Erythroblast (primary cell): Measurements from ENCODE around the gene CELF4.

Experiments
- DNase-seq, 2 experiments: peaks; one replicate each; lab custom pipeline; 2025; lab: John Stamatoyannopoulos, UW
- GATA1 ChIP-seq: IDR thresholded peaks from 2 replicates; pipeline ENCODE4 v1.6.1; 2011; ENCODE audit warnings: low read depth, mild to moderate bottlenecking, control low read depth, low read length, moderate library complexity
- POLR2A ChIP-seq: IDR thresholded peaks from 2 replicates; pipeline ENCODE4 v1.6.1; 2011; ENCODE audit warnings: mild to moderate bottlenecking, low read length

The CELF4 gene

DNA sequence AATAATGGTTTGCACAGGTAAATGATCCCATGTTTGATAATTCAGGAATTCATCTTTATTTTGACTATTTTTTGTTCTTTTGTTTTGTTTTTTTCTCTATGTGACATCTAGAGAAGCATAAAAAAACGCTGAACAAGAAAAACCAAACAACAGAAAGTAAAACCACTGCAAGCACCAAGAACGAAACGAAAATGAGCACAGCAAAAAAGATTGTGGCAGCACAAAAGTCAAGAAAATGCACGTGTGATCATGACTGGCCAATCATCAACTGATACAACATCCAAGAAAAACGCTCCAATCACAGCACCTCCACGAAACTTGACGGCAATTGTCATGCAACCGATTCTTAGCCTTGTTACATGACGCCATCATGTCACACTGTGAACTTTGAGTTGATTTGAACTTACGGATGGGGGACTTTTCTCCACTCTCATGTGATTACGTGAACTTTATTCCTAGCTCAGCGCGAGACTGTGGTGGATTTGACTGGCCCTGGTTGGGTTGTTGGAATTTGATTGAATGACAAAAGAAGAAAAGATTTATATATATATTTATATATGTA is 318.7 kb downstream of the CELF4 start:
- DNase-seq: no peak
- TF ChIP-seq GATA1 (no peak), POLR2A (no peak)

DNA sequence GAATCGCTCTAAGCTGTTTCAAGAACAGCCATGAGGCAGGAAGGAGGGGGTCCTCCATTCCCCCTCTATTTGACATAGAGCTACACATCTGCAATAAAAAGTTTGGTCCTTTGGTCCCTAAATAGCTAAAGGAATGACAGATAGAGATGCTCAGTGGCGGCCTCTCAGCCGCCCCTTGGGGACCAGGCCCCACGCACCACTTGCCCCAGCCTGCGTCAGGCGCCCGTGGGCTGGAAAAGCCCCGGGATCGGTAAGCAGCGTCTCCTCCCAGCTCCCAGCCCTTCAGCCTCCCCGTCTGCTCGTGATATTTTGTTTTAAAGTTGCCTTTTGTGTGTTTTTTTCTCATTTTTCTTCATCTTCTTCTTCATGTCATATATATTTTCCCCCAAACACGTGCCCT is 321.0 kb downstream of the CELF4 start:
- no peak for TF ChIP-seq POLR2A
- TF ChIP-seq GATA1: no peak
- DNase-seq: no peak

DNA sequence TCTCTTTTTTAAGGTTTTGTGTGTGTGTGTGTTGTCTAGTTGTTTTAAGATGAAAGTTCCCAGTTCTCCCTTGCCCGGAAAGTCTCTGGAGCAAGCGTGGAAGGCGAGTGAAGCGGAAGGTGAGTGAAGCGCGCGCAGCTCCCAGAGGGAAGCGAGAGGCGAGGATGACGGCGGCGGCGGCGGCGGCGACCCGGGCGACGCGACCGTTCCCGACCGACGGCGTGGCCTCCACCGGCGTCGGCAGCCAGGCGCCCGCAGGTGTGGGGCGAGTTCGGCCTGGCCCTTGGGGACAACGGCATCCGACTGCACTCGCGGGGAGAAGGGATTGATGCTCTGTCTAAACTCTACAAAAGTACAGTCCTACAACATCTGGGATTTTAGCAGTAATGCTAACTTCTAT is 321.9 kb downstream of the CELF4 start:
- TF ChIP-seq POLR2A (no peak), GATA1 (no peak)
- no peak for DNase-seq

DNA sequence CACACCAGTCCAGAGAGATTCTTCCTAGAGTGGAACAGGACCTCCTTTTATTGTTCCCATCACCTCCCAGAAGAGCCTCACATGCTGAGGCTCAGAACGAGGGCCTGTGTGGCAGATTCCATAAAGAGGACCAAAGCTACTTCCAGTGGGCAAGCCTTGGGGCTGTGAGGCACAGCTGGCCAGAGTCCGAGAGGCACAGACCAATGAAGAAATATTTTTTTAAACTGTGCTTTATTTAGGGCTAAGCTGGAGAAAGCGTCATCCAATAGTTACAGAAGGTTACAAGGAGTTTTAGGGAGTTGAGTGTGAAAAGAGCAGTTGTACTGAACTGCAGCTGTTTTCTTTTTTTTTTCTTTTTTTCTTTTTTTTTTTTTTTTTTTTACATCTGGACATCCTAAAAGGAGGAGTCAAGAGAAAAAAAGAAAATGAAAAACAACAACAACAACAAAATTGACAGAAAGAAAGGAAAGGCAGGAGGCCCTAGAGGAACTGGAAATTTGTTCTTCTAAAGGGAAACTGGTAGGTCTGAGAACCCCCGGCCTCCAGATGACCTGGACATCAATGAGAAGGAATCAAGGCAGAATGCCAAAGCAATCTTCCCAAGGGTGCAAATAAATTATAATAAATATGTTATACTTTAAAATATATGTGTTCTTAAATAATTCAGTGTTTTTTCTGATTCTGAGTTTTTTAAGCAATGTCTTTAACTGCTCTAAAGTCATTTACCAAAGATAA is 322.6 kb downstream of the CELF4 start:
- TF ChIP-seq POLR2A: no peak
- no peak for TF ChIP-seq GATA1
- no peak for DNase-seq

DNA sequence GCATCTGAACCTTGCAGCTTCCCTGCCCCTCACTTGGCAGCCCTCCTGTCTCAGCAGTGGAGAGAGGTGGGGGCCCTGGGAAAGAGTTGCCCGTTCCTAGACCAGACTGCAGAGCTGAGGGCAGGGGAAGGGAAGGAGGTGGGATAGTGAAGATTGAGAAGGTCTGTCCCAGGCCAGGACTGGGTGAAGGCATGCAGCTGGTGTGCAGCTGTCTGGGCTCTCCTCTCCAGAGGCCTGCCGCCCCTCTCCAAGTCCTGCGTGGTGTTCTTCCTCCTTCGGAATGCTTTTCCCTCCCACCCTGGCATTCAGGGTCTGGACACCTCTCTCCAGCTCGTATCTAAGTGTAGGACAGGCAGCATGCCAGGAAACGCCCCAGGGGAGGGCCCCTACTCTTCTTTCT is 323.5 kb downstream of the CELF4 start:
- TF ChIP-seq POLR2A: no peak
- TF ChIP-seq GATA1: no peak
- DNase-seq: no peak

DNA sequence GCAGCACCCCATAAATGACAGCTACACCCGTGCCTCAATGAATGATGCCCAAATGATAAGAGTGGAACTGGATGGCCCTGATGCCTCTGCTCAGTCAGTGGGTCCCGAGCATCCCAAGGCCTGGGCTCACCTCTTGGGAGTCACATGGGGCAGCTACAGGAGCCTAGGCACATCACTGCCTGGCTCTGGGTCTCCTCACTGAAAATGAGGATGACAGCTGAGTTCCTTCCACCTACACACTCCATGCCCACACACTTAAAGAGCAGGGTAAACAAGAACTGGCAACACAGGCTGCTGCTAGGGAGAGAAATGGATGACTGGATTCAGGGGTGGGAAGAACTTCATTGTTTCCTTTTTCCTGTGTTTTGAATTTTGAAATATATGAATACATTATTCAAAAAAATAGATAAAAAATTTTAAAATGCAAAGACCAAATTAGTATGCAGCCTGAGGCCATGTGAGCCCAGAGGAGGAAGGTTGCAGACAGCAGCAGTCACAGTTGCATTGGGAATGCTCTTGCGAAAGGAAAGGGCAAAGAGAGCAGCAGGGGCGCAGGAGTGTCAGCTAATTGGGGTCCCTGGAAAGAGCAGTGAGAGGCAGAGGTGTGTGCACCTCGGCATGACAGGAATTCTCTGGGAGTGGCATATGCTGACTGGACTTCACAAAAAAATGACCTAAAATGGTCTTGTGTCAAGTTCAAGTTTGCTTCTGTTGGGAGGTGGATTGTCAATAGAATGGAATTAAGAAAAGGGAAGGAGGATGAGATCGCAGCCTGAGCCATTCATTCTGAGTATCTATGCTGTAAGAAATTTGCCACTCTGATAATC is 327.1 kb downstream of the CELF4 start:
- no peak for DNase-seq
- TF ChIP-seq GATA1 (no peak), POLR2A (no peak)

DNA sequence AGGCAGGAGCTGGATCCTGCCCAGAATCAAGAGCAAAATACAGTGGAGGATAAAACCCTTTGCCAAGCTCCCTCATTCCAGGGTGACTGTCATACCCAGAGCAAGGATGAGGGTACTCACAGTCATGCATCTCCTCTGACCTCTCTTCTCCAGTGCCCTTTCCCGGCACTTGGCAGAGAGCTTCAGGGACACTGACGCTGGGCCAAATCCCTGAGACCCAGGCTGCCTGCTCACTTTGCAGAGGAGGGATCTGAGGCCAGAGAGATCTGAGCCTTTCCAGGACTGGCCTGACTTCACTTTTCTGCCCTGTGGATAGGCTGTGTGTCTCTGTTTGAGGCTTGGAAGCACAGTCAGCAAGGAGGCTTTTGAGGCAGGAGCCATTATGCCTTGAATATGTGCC is 330.0 kb downstream of the CELF4 start:
- DNase-seq: no peak

DNA sequence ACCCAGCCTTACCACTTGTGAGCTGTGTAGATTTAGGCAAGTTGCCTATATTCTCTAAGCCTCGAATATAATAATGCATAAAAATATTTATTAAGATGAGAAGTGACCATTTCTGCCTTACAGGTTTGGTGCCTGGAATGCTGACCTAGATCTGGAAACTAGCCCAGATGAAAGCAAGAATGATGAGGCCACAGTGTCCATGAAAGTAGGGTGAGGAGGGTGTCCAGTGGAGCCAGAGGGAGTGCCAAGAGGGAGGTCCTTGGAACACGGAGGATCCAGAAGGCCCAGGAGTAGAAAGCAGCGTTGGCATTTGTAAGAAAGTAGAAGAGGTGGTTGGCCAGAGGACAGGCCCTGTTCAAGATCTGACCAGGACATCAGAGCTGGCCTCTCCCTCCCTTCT is 334.3 kb downstream of the CELF4 start:
- no peak for DNase-seq
- TF ChIP-seq GATA1 (no peak), POLR2A (no peak)

More for the DNA sequence above, 330.0 kb downstream of the CELF4 start:
- TF ChIP-seq POLR2A (no peak), GATA1 (no peak)

DNA sequence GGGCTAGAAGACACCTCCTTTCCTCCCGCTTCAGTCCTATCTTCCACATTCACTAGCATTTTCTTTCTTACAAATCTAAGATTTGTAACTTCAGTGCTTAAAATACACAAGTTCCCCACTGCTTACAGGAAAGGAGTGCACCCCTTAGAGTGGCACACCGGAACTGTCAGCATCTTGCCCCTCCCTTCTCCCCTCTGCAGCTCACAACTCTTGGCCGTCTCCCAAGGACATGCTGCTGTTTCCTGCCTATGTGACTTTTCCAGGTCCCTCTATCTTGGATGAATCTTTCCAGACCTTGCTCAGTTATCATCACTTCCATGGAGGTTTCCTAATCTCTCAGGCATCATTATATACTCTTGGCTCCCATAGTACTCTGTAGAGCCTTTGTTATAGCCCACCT is 334.8 kb downstream of the CELF4 start:
- no peak for DNase-seq
- TF ChIP-seq GATA1: no peak
- no peak for TF ChIP-seq POLR2A

DNA sequence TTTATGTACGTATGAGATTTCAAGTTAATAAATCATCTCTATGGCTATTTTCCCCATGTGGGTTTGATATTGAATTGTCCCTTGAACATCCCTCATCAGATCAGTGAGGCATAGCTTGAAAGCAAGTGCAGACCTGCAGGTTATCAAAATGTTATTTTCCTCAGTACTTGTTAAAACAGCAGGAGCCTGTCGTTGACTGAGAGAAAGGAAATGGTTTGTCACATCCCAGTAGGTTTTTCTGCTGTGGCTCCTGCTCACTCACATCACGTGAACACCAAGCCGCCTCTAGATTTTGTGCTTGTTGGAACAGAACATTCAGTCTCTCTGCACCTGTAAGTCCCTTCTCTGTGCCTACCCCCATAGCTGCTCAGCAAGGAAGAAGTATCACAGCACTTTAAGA is 340.3 kb downstream of the CELF4 start:
- DNase-seq: no peak

DNA sequence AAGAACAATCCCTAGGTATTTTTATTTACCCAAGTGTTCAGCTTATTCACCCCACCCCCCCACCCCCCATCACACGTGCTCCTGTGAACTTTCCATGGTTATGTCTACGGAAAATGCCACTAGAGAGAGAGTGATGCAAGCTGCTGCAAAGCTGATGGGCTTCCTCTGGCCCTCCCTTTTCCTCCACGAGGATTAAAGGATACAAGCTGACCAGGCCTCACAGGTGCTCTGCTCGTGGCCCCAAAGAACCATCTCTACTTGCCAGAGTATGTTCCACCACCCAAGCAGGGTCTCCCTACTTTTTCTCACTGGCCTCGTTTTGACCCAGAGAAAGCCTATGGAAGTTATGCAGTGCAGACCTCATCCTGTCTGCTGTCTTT is 342.6 kb downstream of the CELF4 start:
- no peak for DNase-seq

More for the DNA sequence above, 340.3 kb downstream of the CELF4 start:
- TF ChIP-seq POLR2A: no peak
- no peak for TF ChIP-seq GATA1

DNA sequence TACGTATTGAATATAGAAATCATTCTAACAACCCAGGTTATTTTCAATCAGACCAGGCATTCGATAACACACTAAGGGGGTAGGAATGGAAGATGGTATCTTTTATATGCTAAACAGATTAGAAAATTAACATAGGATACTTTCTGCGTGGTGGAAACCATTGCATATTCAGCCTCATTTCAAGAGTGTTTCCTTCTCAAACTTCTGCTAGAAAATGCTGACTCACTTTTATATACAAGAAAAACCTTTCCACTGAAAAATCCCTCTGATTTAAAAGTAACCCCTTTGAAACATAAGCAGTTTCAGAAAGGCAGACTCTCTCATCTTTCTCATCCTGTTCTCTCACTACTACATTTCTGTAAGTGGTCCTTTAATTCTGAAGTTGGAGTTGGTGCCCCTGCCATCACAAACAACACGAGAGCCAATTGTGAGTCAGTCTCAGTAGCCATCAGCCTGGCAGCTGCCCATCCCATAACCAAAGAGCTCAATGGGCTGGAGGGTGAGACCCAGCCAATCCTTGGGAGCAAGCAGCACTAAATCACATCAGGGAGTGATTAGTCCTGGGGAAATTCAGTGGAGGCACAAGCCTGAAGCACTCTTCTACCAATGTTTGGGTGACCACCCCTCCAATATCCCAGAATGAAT is 343.1 kb downstream of the CELF4 start:
- TF ChIP-seq POLR2A (no peak), GATA1 (no peak)

More for the DNA sequence above, 342.6 kb downstream of the CELF4 start:
- no peak for TF ChIP-seq GATA1
- TF ChIP-seq POLR2A: no peak

DNA sequence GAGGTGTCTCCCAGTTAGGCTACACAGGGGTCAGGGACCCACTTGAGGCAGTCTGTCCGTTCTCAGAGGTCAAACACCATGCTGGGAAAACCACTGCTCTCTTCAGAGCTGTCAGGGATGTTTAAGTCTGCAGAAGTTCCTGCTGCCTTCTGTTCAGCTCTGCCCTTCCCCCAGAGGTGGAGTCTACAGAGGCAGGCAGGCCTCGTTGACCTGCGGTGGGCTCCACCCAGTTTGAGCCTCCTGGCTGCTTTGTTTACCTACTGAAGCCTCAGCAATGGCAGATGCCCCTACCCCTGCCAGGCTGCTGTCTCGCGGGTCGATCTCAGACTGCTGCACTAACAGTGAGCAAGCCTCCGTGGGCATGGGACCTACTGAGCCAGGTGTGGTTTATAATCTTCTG is 346.3 kb downstream of the CELF4 start:
- no peak for DNase-seq
- no peak for TF ChIP-seq GATA1
- TF ChIP-seq POLR2A: no peak

More for the DNA sequence above, 343.1 kb downstream of the CELF4 start:
- DNase-seq: no peak

DNA sequence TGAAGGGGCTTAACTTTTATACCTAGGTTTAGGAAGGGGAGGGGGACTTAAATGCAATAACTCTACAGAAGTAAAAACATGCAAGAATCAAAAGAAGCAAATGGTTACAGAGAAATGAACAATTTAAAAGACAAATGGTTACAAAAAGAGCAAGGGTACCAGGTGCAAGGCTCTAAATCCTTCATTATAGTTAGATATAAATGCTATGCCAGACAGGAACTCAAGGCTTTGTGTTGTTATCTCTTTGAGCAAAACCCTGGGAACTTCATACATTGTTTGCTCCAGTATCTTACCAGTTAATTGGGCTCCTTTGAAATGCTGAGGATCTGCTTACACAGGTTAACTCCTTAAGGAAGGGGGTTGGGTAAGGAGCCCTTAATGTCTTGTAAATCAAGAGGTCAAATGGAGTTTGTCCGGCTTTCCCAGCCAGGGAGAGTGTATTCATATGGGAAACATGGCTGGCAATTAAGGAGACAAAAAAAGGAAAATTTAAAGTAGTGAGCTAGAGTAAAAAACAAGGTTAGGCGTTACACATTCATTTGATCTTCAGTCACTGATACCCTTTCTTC is 347.5 kb downstream of the CELF4 start:
- TF ChIP-seq GATA1: no peak
- TF ChIP-seq POLR2A: no peak
- no peak for DNase-seq
